ENCODE data around the gene B3GAT3. TPM values are rescaled to one million over a fixed set of nuclear protein-coding genes. Genes with fewer than 3 reads are reported as not detected.

B3GAT3 gene
- total RNA-seq, 4 donors from 2014 or later: 18.8 to 40.7 (median 23.2) TPM

DNA sequence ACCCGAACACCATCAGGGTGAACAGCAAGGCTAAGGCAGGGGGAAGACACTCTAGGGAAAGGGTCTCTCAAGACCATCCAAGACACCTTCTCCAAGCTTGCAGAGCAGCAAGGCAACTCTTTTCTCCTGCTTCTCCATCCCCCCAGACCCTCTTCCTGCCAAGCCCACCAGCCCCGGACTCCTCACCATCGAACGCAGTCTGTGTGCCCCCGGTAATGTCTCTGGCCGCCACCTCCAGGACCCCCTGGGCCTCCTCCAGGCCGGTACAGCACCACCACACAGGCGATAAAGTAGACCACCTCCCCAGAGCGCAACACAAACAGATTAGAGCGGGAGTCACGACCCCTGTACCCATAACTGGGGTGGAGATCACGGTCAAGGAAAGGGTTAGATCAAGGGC is 13.0 kb downstream of the B3GAT3 start:
- ATAC-seq (ENCODE audit: low FRiP score): no peak

DNA sequence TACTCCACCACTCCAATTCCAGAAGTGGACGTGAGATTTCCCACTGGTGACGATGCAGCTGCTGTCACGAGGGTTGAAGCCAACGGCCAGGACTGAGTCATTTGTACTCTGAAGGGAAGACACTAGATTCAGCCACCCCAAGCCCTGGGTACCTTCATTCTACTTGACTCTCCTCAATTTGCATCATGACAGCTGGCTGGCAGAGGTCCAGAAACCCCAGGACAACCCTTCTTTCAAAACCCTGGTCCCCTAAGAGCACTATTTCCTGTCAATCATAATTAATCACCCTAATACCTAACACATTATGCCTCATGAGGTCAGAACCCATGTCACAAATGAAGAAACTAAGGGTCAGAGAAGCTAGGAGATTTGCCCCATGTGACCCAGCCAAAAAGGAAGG is 14.1 kb downstream of the B3GAT3 start:
- TF ChIP-seq CTCF (IDR thresholded peaks at IDR 0.05): no peak
- ATAC-seq (ENCODE audit: low FRiP score) (no peak), DNase-seq (ENCODE audit: low spot score) (no peak)

More for the DNA sequence above, 13.0 kb downstream of the B3GAT3 start:
- TF ChIP-seq CTCF (IDR thresholded peaks at IDR 0.05): no peak
- DNase-seq (ENCODE audit: low spot score): no peak

DNA sequence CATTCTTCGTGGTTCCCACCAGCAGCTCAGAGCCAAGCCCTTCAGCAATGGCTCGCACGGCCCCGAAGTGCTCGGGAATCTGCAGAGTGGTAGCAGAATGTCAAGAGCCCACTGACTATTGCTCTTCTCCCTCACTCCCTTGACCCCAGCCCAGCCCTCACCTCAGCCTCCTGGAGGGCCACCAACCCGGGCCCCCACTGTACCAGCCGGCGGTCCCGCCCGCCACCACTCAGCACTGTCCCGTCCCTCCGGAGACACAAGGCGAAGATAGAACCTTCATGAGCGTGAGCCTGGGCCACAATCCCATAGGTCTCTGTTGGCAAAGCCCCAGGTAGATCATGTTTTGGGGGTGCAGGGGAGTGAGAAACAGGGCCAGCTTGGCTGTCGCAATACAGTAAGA is 15.9 kb downstream of the B3GAT3 start:
- ATAC-seq (ENCODE audit: low FRiP score) (no peak), DNase-seq (ENCODE audit: low spot score) (no peak)
- TF ChIP-seq CTCF (IDR thresholded peaks at IDR 0.05): no peak

DNA sequence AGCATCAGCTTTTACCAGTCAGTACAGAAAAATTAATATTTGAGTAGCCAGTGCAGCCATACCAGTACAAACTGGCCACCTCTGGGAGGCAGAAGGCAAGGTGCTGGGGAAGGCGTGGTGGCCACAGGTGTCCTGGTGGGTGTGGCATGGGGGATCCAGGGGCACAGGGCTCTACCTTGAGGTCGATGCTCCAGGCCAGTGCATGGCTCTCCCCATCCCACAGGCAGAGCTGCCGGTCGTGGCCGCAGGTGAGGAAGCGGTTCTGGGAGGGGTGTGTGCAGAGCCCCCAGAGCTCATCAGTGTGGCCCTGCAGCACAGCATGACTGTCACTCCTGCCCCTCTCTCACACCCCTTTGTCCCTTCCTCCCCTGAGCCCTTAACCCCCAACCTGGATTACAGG is 16.3 kb downstream of the B3GAT3 start:
- DNase-seq (ENCODE audit: low spot score): no peak
- TF ChIP-seq CTCF (IDR thresholded peaks at IDR 0.05): no peak
- ATAC-seq (ENCODE audit: low FRiP score): no peak

GRCh38 chr11:62604460-62605120 is 17.2 kb downstream of the B3GAT3 start:
- DNase-seq (ENCODE audit: low spot score) (no peak), ATAC-seq (ENCODE audit: low FRiP score) (no peak)
- no peak for TF ChIP-seq CTCF (IDR thresholded peaks at IDR 0.05)

- TF ChIP-seq CTCF (IDR thresholded peaks at IDR 0.05): no peak
- ATAC-seq (ENCODE audit: low FRiP score) (no peak), DNase-seq (ENCODE audit: low spot score) (no peak)
Observed at GRCh38 chr11:62603776-62604299, 17.9 kb downstream of the B3GAT3 start.

DNA sequence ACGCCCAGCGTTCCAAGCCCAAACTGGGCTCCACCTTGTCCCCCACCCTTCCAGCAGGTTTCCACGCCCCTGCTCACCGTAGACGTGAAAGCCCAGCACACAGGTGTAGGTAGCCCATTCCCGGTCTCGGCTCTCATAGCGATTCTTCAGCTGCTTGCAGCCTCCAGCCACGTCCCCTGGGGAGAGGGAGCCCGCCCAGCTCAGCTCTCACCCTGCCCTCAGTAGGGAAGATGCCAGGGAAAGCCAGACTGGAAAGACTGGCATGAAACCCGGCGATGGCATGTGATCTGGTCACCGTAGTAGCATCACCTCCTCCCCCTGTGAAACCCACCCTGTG is 18.7 kb downstream of the B3GAT3 start:
- no peak for ATAC-seq (ENCODE audit: low FRiP score)
- no peak for TF ChIP-seq CTCF (IDR thresholded peaks at IDR 0.05)
- DNase-seq (ENCODE audit: low spot score): no peak

Data from omental fat pad (tissue), 4 donors.